GM12878 (cell line): Measurements from ENCODE around the gene PTPN2. TPM values are rescaled to one million over a fixed set of nuclear protein-coding genes. Genes with fewer than 3 reads are reported as not detected.
A peak's percentile ranks its signal among the peaks of the same experiment; 100 is the strongest.

Experiments used
- ATAC-seq: fragments of 200-7000 bp; cut with Tn5 transposase; 3 replicates; pipeline ENCODE4 v1.9.1; 2020; ENCODE audit warnings: mild to moderate bottlenecking, moderate library complexity
- BruUV-seq: library from RNA; stranded (reverse); fragments of 400-500 nt; replicated peaks from 2 replicates; lab custom pipeline; 2021; lab: Mats Ljungman, UMichigan
- CTCF ChIA-PET: fragments of 300-600 bp; sonication (Branson Sonifier 250); formaldehyde crosslinking; extraction: SDS; loops from one replicate; lab custom pipeline; 2021; ENCODE audit warnings: inconsistent platforms; lab: Yijun Ruan, JAX
- POLR2A ChIA-PET: fragments of 350-600 bp; formaldehyde crosslinking; extraction: SDS; loops from one replicate; lab custom pipeline; 2021; ENCODE audit warnings: inconsistent platforms; lab: Charles Lee
- RAD21 ChIA-PET: fragments of 300-600 bp; sonication (Branson Sonifier 250); formaldehyde crosslinking; loops from one replicate; lab custom pipeline; 2023; ENCODE audit warnings: antibody characterized with exemption; ENCODE audit not compliant: unreplicated experiment; lab: Charles Lee
- SMC1A ChIA-PET: fragments of 300-600 bp; sonication (Branson Sonifier 250); formaldehyde crosslinking; loops from one replicate; lab custom pipeline; 2023; ENCODE audit not compliant: unreplicated experiment, uncharacterized antibody; lab: Charles Lee
- DNase-seq: peaks from one replicate; pipeline ENCODE4 v3.0.0-alpha.2; 2011; ENCODE audit warnings: low read depth, low spot score
- FAIRE-seq: peaks from 3 replicates; lab custom pipeline; 2011; peaks lifted over from hg19 to GRCh38; lab: Jason Lieb, UNC
- H2AFZ ChIP-seq: 2 replicates; pipeline ENCODE4 v1.6.0; 2011; ENCODE audit warnings: low read depth, low read length, control low read depth; ENCODE audit not compliant: control insufficient read depth
- H3K27ac ChIP-seq: 2 replicates; pipeline ENCODE4 v1.5.1; 2011; ENCODE audit warnings: control low read depth; ENCODE audit not compliant: control insufficient read depth, insufficient read depth
- H3K27me3 ChIP-seq, 2 experiments: replicated peaks in 1 of 2; 2 replicates each; pipeline versions ENCODE4 v1.6.0 to v1.6.1; 2011; ENCODE audit warnings: low read length in 1 of 2; ENCODE audit not compliant: control insufficient read depth in 2 of 2, insufficient read depth in 2 of 2
- H3K36me3 ChIP-seq, 2 experiments: 2 replicates each; pipeline ENCODE4 v1.5.1; 2011; ENCODE audit warnings: low read length in 1 of 2; ENCODE audit not compliant: control insufficient read depth in 2 of 2, insufficient read depth in 2 of 2
- H3K4me1 ChIP-seq: 2 replicates; pipeline ENCODE4 v1.6.1; 2011; ENCODE audit warnings: mild to moderate bottlenecking, low read length, moderate library complexity, mixed read lengths; ENCODE audit not compliant: control insufficient read depth, insufficient read depth
- H3K4me2 ChIP-seq: 2 replicates; pipeline ENCODE4 v1.6.0; 2011; ENCODE audit warnings: control low read depth; ENCODE audit not compliant: control insufficient read depth, insufficient read depth
- H3K4me3 ChIP-seq: fragments of 200-600 bp; sonication (generic); 2 replicates; pipeline ENCODE4 v1.5.1; 2016
- H3K79me2 ChIP-seq: 2 replicates; pipeline ENCODE4 v1.6.0; 2011; ENCODE audit warnings: low read length; ENCODE audit not compliant: control insufficient read depth, insufficient read depth
- H3K9ac ChIP-seq: 2 replicates; pipeline ENCODE4 v1.8.0; 2011; ENCODE audit warnings: low read length, control low read depth, mixed read lengths; ENCODE audit not compliant: control insufficient read depth, insufficient read depth
- H3K9me3 ChIP-seq: replicated peaks from 3 replicates; pipeline ENCODE4 v1.5.1; 2011; ENCODE audit warnings: mild to moderate bottlenecking, low read length; ENCODE audit not compliant: control insufficient read depth, insufficient read depth
- H4K20me1 ChIP-seq: 2 replicates; pipeline ENCODE4 v1.6.0; 2011; ENCODE audit not compliant: control insufficient read depth, insufficient read depth
- ASH2L ChIP-seq: fragments of 300-600, 200-600 bp; sonication (generic); IDR thresholded peaks from 2 replicates; pipeline ENCODE4 v1.6.1; 2017; ENCODE audit warnings: low read depth, mild to moderate bottlenecking, borderline replicate concordance
- ATF2 ChIP-seq: IDR thresholded peaks from 2 replicates; pipeline ENCODE4 v1.6.1; 2012; ENCODE audit warnings: low read length, inconsistent platforms
- CUX1 ChIP-seq: IDR thresholded peaks from 2 replicates; pipeline ENCODE4 v1.6.1; 2012; ENCODE audit warnings: improper control_type of control experiment, low read depth, low read length; ENCODE audit not compliant: insufficient replicate concordance
- FOXM1 ChIP-seq: IDR thresholded peaks from 2 replicates; pipeline ENCODE4 v1.6.1; 2012; ENCODE audit warnings: low read depth, mild to moderate bottlenecking, inconsistent platforms, low read length, moderate library complexity
- IKZF2 ChIP-seq, 2 experiments: fragments of 450-650 bp; IDR thresholded peaks; 2 replicates each; pipeline ENCODE4 v1.6.1; 2017; ENCODE audit warnings: mild to moderate bottlenecking in 2 of 2, moderate library complexity in 2 of 2
- NBN ChIP-seq: fragments of 450-650 bp; IDR thresholded peaks from 2 replicates; pipeline ENCODE4 v1.6.1; 2016
- NFYA ChIP-seq: IDR thresholded peaks from 2 replicates; pipeline ENCODE4 v1.6.1; 2011; ENCODE audit warnings: low read depth, mild to moderate bottlenecking, low read length, improper control_type of control experiment, borderline replicate concordance
- NRF1 ChIP-seq: conservative IDR thresholded peaks from 2 replicates; pipeline ENCODE4 v1.6.1; 2011; ENCODE audit warnings: mild to moderate bottlenecking, low read depth, low read length, improper control_type of control experiment
- PML ChIP-seq: IDR thresholded peaks from 2 replicates; pipeline ENCODE4 v1.6.1; 2012; ENCODE audit warnings: low read length, inconsistent platforms
- STAT1 ChIP-seq: fragments of 450-650 bp; conservative IDR thresholded peaks from 2 replicates; pipeline ENCODE4 v1.6.1; 2014; ENCODE audit warnings: antibody characterized with exemption, mild to moderate bottlenecking
- ZNF687 ChIP-seq: fragments of 450-650 bp; IDR thresholded peaks from 2 replicates; pipeline ENCODE4 v1.6.1; 2017; ENCODE audit warnings: mild to moderate bottlenecking, moderate library complexity
- WGBS: methylation state at CpG from one replicate; pipeline ENCODE4 v1.1.6; 2016; ENCODE audit warnings: low lambda C conversion rate; ENCODE audit not compliant: insufficient replicate concordance, insufficient coverage; ENCODE audit errors: missing lambda C conversion rate; 5-methylcytosine and 5-hydroxymethylcytosine counted together
- in situ Hi-C: fragments of 300-500 bp; cut with MboI; formaldehyde crosslinking; loops from 9 replicates; pipeline ENCODE4 v1.14.3; 2018; ENCODE audit warnings: mixed read lengths
- intact Hi-C: fragments of 100-400 bp; cut with micrococcal nuclease; formaldehyde crosslinking; loops from one replicate; pipeline ENCODE4 v1.14.2; 2022; ENCODE audit not compliant: unreplicated experiment
- polyA plus RNA-seq, 11 experiments: library from polyadenylated mRNA; depleted of rRNA in 4 of 11; unstranded in 6 of 11; stranded (reverse) in 5 of 11; fragments of >200 nt; fragmentation: Nextera tagmentation in 4 of 11; fragmentation: Illumina TruSeq in 1 of 11; extraction: Ambion mirVana in 4 of 11; extraction: Trizol in 1 of 11; gene quantifications; 1 replicate in 1 of 11; 2 replicates in 10 of 11; pipeline versions ENCODE4 v1.2.1 to v1.2.3, GENCODE V29; 2011 to 2016; ENCODE audit warnings: inconsistent platforms in 2 of 11, missing spikeins in 2 of 11, low read depth in 1 of 11
- total RNA-seq, 4 experiments: library from RNA; depleted of rRNA in 3 of 4; stranded (reverse); fragments of >200 nt in 3 of 4; fragmentation: Illumina TruSeq in 1 of 4; extraction: Trizol in 1 of 4; gene quantifications; 2 replicates each; pipeline versions ENCODE4 v1.2.1 to v1.2.3, GENCODE V29; 2013 to 2021

Gene PTPN2
- total and polyA plus RNA-seq, 10 of the 15 experiments (the other 5 are each of a cell fraction or from before 2014, with no cell fraction given) = 46.5 to 86.7 (median 64.6) TPM

GRCh38 chr18:12750715-12751502 lies 133.1 kb downstream of the PTPN2 start:
- H3K4me2 ChIP-seq = no peak overlapping the region
- FAIRE-seq = no peak
- ChIA-PET SMC1A (interaction anchor here (0.7 to 2.9 kb wide), 6 partner anchors 10 to 171 kb away, joined by 3 to 6 read pairs (median 4); no protein-coding TSS in a partner anchor), CTCF (interaction anchor here (1.2 to 2.2 kb wide), 4 partner anchors 13 to 184 kb away, joined by 3 to 8 read pairs (median 5); no protein-coding TSS in a partner anchor), POLR2A (no interaction called here), RAD21 (interaction anchor here (0.9 kb wide), 1 partner anchor 184 kb away, joined by 5 read pairs; no protein-coding TSS in a partner anchor)
- TF ChIP-seq NRF1 = no peak
- no peak for TF ChIP-seq IKZF2 (IDR thresholded peaks at IDR 0.05)
- TF ChIP-seq ATF2 = no peak
- TF ChIP-seq PML = no peak
- no peak for TF ChIP-seq CUX1
- no peak for TF ChIP-seq ZNF687
- TF ChIP-seq STAT1 = no peak
- no peak for TF ChIP-seq NFYA
- no peak for TF ChIP-seq FOXM1
- no peak for TF ChIP-seq ASH2L
- TF ChIP-seq NBN = no peak
- no TSS peak for BruUV-seq
- H3K36me3 ChIP-seq = no peaks in the 10 kb centered on the region
- H3K4me1 ChIP-seq = peaks cover 10% of the 10 kb centered on the region
- intact Hi-C loops = no loop called here
- no peak overlapping the region for H3K9ac ChIP-seq
- no peaks in the 10 kb centered on the region for H3K27me3 ChIP-seq
- no peak overlapping the region for H3K27ac ChIP-seq
- 88% methylated on average over 18 of the region's 18 CpGs for WGBS
- H3K79me2 ChIP-seq = no peaks in the 10 kb centered on the region
- no peak for ATAC-seq
- H3K4me3 ChIP-seq = no peak overlapping the region
- DNase-seq = no peak
- H4K20me1 ChIP-seq = no peaks in the 10 kb centered on the region
- peak overlapping the region; percentile 25; the same call in 1 of the 2 replicates for H2AFZ ChIP-seq
- H3K9me3 ChIP-seq = no peaks in the 10 kb centered on the region
- in situ Hi-C loops = no loop called here
